ENCODE measurements around the gene AAR2.

The AAR2 gene

GRCh38 chr20:36254076-36254475 lies 17.8 kb downstream of the AAR2 start:
- no peak for DNase-seq
- H3K27ac ChIP-seq (ENCODE audit: insufficient read depth, low read length, poor library complexity, severe bottlenecking): no peak overlapping the region
- no peak overlapping the region for H3K4me3 ChIP-seq (ENCODE audit: insufficient read depth, low read depth, low read length, poor library complexity, severe bottlenecking)
- peaks cover 33% of the 10 kb centered on the region for H3K36me3 ChIP-seq (ENCODE audit: control insufficient read depth, insufficient read depth, low read length)
- H3K9me3 ChIP-seq (ENCODE audit: control insufficient read depth, low read length): no peaks in the 10 kb centered on the region
- no peaks in the 10 kb centered on the region for H3K4me1 ChIP-seq (ENCODE audit: control insufficient read depth, insufficient read depth, low read length, poor library complexity, severe bottlenecking)
- no peaks in the 10 kb centered on the region for H3K27me3 ChIP-seq (replicated peaks; ENCODE audit: control insufficient read depth, insufficient read depth, low read length, poor library complexity, severe bottlenecking)

- H3K36me3 ChIP-seq (ENCODE audit: control insufficient read depth, insufficient read depth, low read length): peaks cover 25% of the 10 kb centered on the region
- H3K4me1 ChIP-seq (ENCODE audit: control insufficient read depth, insufficient read depth, low read length, poor library complexity, severe bottlenecking): no peaks in the 10 kb centered on the region
- DNase-seq: no peak
- no peak overlapping the region for H3K27ac ChIP-seq (ENCODE audit: insufficient read depth, low read length, poor library complexity, severe bottlenecking)
- H3K9me3 ChIP-seq (ENCODE audit: control insufficient read depth, low read length): no peaks in the 10 kb centered on the region
- no peaks in the 10 kb centered on the region for H3K27me3 ChIP-seq (replicated peaks; ENCODE audit: control insufficient read depth, insufficient read depth, low read length, poor library complexity, severe bottlenecking)
- H3K4me3 ChIP-seq (ENCODE audit: insufficient read depth, low read depth, low read length, poor library complexity, severe bottlenecking): no peak overlapping the region
Measured at GRCh38 chr20:36255445-36255844, 19.2 kb downstream of the AAR2 start.

DNA sequence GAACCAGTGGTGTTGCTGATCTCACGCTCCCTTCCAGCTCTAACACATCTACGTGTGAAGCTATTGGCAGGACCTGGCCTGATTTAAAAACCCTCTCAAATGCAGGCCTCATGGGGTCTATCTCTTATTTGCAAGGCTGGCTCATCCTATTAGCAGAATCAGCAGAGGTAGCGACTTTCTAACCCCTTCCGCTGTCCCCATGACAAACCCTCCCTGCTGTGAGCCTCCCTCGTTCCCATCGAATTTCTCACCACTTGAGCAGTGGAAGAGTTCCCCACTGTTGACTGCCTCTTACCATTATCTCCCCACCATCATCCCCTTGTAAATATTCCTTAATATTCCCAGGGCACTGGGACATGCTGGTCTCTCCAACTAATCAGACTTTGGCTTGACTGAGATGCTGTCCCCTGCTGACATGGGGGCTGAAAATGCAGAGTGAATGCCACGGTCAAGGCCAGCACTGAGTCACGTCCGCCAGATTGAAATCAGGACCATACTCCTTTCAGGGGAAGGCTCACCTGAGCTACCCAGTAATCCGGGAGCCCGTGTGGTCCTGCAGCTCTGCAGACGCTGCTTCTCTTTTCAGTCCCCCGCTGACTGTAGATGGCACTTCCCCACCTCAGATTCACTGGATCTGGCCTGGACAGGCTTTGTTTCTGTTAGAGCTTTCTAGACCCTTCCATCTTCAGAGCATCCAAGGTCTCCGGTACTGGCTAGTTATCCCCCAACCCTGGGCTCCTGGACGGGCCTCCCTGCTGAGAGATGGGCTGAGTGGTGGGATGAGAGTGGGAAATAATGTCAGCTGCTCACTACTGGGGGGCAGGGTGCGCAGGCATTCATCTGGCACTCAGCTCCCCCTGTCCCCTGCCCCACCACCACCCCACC lies 23.1 kb downstream of the AAR2 start:
- Histone ChIP-seq H3K36me3 (ENCODE audit: control insufficient read depth, insufficient read depth, low read length) (peaks cover 12% of the 10 kb centered on the region), H3K27me3 (replicated peaks; ENCODE audit: control insufficient read depth, insufficient read depth, low read length, poor library complexity, severe bottlenecking) (no peaks in the 10 kb centered on the region), H3K4me1 (ENCODE audit: control insufficient read depth, insufficient read depth, low read length, poor library complexity, severe bottlenecking) (no peaks in the 10 kb centered on the region), H3K27ac (ENCODE audit: insufficient read depth, low read length, poor library complexity, severe bottlenecking) (no peak overlapping the region), H3K9me3 (ENCODE audit: control insufficient read depth, low read length) (no peaks in the 10 kb centered on the region), H3K4me3 (ENCODE audit: insufficient read depth, low read depth, low read length, poor library complexity, severe bottlenecking) (no peak overlapping the region)
- DNase-seq: no peak

DNA sequence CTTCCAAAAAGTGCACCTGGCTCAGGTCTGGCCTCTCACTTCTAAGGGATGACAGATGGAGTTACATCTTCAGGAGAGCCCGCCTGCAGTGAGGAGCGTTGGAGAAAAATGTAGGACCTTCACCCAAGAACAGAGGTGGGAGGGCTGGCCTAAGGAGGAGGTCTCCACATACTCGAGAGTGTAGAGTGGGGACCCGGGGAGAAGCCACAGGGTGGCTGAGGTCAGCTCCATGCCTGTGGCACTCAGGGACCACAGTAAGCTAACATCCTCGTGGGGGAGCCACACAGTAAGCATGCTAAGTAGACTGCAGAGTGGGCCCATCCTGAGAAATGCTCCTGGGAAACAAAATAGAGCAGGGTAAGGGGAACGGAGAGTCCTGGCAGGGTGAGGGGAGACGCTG lies 24.0 kb downstream of the AAR2 start:
- Histone ChIP-seq H3K36me3 (ENCODE audit: control insufficient read depth, insufficient read depth, low read length) (peaks cover 12% of the 10 kb centered on the region), H3K9me3 (ENCODE audit: control insufficient read depth, low read length) (no peaks in the 10 kb centered on the region), H3K4me3 (ENCODE audit: insufficient read depth, low read depth, low read length, poor library complexity, severe bottlenecking) (no peak overlapping the region), H3K27me3 (replicated peaks; ENCODE audit: control insufficient read depth, insufficient read depth, low read length, poor library complexity, severe bottlenecking) (no peaks in the 10 kb centered on the region), H3K27ac (ENCODE audit: insufficient read depth, low read length, poor library complexity, severe bottlenecking) (no peak overlapping the region), H3K4me1 (ENCODE audit: control insufficient read depth, insufficient read depth, low read length, poor library complexity, severe bottlenecking) (no peaks in the 10 kb centered on the region)
- DNase-seq: no peak

- H3K27me3 ChIP-seq (replicated peaks; ENCODE audit: control insufficient read depth, insufficient read depth, low read length, poor library complexity, severe bottlenecking): no peaks in the 10 kb centered on the region
- no peak for DNase-seq
- H3K36me3 ChIP-seq (ENCODE audit: control insufficient read depth, insufficient read depth, low read length): peaks cover under 1% of the 10 kb centered on the region
- H3K9me3 ChIP-seq (ENCODE audit: control insufficient read depth, low read length): no peaks in the 10 kb centered on the region
- H3K4me1 ChIP-seq (ENCODE audit: control insufficient read depth, insufficient read depth, low read length, poor library complexity, severe bottlenecking): no peaks in the 10 kb centered on the region
- H3K27ac ChIP-seq (ENCODE audit: insufficient read depth, low read length, poor library complexity, severe bottlenecking): no peak overlapping the region
- H3K4me3 ChIP-seq (ENCODE audit: insufficient read depth, low read depth, low read length, poor library complexity, severe bottlenecking): no peak overlapping the region
Measured at GRCh38 chr20:36261389-36262105, 25.3 kb downstream of the AAR2 start.

GRCh38 chr20:36262440-36262839 lies 26.2 kb downstream of the AAR2 start:
- H3K27ac ChIP-seq (ENCODE audit: insufficient read depth, low read length, poor library complexity, severe bottlenecking): no peak overlapping the region
- no peaks in the 10 kb centered on the region for H3K9me3 ChIP-seq (ENCODE audit: control insufficient read depth, low read length)
- H3K27me3 ChIP-seq (replicated peaks; ENCODE audit: control insufficient read depth, insufficient read depth, low read length, poor library complexity, severe bottlenecking): no peaks in the 10 kb centered on the region
- DNase-seq: no peak
- H3K4me3 ChIP-seq (ENCODE audit: insufficient read depth, low read depth, low read length, poor library complexity, severe bottlenecking): no peak overlapping the region
- H3K4me1 ChIP-seq (ENCODE audit: control insufficient read depth, insufficient read depth, low read length, poor library complexity, severe bottlenecking): no peaks in the 10 kb centered on the region
- H3K36me3 ChIP-seq (ENCODE audit: control insufficient read depth, insufficient read depth, low read length): no peaks in the 10 kb centered on the region

DNA sequence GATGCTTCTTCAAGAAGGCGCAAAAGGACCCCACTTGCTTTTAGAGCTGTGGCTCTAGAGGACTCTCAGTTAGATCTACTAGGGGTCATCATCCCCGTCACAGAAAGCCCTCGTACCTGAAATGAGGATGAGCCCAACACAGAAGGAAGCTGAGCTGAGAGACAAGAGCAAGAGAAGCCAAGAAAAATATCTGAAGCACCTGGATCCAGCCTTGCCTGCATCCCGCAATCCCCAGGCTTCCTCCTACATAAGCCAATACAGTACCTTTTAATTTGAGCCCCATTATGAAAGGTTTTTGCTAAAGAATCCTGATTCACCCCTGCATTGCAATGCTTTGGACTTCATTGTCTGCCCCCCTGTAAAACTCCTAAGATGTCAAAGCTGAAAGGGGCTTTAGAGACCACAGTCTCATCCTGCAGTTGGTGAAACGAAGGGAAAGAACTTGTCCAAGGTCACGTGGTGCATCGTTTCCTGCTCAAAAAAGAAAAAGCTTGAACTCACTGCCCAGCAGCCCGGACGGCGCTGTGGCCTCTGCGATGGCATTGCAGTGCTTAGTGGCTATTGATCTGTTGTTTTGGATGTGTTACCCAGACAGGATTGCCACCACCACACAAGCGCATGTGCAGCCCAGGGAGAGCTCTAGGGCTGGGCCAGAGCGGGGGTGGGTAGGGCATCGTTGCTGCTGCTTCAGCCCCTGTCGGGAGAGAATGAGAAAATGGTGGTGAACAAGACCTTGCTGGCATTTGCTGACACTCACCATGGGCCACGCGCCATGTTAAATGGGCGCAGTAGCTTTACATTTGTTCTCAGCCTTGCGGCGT lies 28.4 kb downstream of the AAR2 start:
- no peak for DNase-seq

DNA sequence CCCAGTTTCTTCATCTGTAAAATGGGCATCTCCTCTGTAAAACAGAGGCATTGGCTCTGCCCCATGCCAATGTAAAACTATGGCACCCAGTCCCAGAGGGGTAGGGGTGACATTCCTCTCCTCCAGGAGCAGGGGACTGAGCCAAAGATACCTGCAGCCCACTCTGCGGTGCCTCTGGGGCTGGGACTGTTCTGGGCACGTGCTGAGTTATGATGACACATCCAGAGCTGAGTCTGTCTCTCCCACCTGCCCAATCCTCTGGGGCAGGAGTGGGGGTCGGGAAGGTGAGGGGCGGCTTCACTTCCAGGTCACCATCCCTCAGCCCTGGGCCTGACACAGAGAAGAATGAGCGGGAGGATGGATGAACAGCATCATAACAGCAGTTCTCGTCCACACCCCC lies 29.9 kb downstream of the AAR2 start:
- Histone ChIP-seq H3K27me3 (replicated peaks; ENCODE audit: control insufficient read depth, insufficient read depth, low read length, poor library complexity, severe bottlenecking) (no peaks in the 10 kb centered on the region), H3K9me3 (ENCODE audit: control insufficient read depth, low read length) (no peaks in the 10 kb centered on the region), H3K27ac (ENCODE audit: insufficient read depth, low read length, poor library complexity, severe bottlenecking) (no peak overlapping the region), H3K4me3 (ENCODE audit: insufficient read depth, low read depth, low read length, poor library complexity, severe bottlenecking) (no peak overlapping the region), H3K4me1 (ENCODE audit: control insufficient read depth, insufficient read depth, low read length, poor library complexity, severe bottlenecking) (no peaks in the 10 kb centered on the region), H3K36me3 (ENCODE audit: control insufficient read depth, insufficient read depth, low read length) (no peaks in the 10 kb centered on the region)
- no peak for DNase-seq

More for the DNA sequence above, 28.4 kb downstream of the AAR2 start:
- Histone ChIP-seq H3K27ac (ENCODE audit: insufficient read depth, low read length, poor library complexity, severe bottlenecking) (no peak overlapping the region), H3K27me3 (replicated peaks; ENCODE audit: control insufficient read depth, insufficient read depth, low read length, poor library complexity, severe bottlenecking) (no peaks in the 10 kb centered on the region), H3K36me3 (ENCODE audit: control insufficient read depth, insufficient read depth, low read length) (no peaks in the 10 kb centered on the region), H3K4me3 (ENCODE audit: insufficient read depth, low read depth, low read length, poor library complexity, severe bottlenecking) (no peak overlapping the region), H3K4me1 (ENCODE audit: control insufficient read depth, insufficient read depth, low read length, poor library complexity, severe bottlenecking) (no peaks in the 10 kb centered on the region), H3K9me3 (ENCODE audit: control insufficient read depth, low read length) (no peaks in the 10 kb centered on the region)

GRCh38 chr20:36267605-36268381 lies 31.5 kb downstream of the AAR2 start:
- no peak overlapping the region for H3K27ac ChIP-seq (ENCODE audit: insufficient read depth, low read length, poor library complexity, severe bottlenecking)
- no peaks in the 10 kb centered on the region for H3K9me3 ChIP-seq (ENCODE audit: control insufficient read depth, low read length)
- no peaks in the 10 kb centered on the region for H3K27me3 ChIP-seq (replicated peaks; ENCODE audit: control insufficient read depth, insufficient read depth, low read length, poor library complexity, severe bottlenecking)
- H3K4me1 ChIP-seq (ENCODE audit: control insufficient read depth, insufficient read depth, low read length, poor library complexity, severe bottlenecking): no peaks in the 10 kb centered on the region
- DNase-seq: no peak
- H3K4me3 ChIP-seq (ENCODE audit: insufficient read depth, low read depth, low read length, poor library complexity, severe bottlenecking): no peak overlapping the region
- H3K36me3 ChIP-seq (ENCODE audit: control insufficient read depth, insufficient read depth, low read length): no peaks in the 10 kb centered on the region
